Measurements from ENCODE around the gene PCNP.
"Not testable (repeated sequence)": the region's sequence is repeated elsewhere in the genome, so short reads cannot be mapped to it uniquely, and the experiment has no call there.

The PCNP gene

GRCh38 chr3:101567528-101568317 is 6.3 kb upstream of the PCNP start:
- no peak for DNase-seq

GRCh38 chr3:101571028-101571895 is 2.7 kb upstream of the PCNP start:
- DNase-seq: no peak

GRCh38 chr3:101574388-101575112 is 570 bp downstream of the PCNP start:
- DNase-seq: peak; percentile 74

GRCh38 chr3:101577286-101577685 is 3.3 kb downstream of the PCNP start:
- DNase-seq: no peak

- no peak for DNase-seq
Observed at GRCh38 chr3:101588616-101589015, 14.6 kb downstream of the PCNP start.

- no peak for DNase-seq
Observed at GRCh38 chr3:101591071-101591470, 17.1 kb downstream of the PCNP start.

GRCh38 chr3:101602731-101603130 is 28.8 kb downstream of the PCNP start:
- no peak for DNase-seq

- no peak for DNase-seq
Observed at GRCh38 chr3:101603184-101603583, 29.2 kb downstream of the PCNP start.

GRCh38 chr3:101605398-101605797 is 31.4 kb downstream of the PCNP start:
- DNase-seq: not testable (repeated sequence)

- DNase-seq: no peak
Observed at GRCh38 chr3:101611023-101611422, 37.0 kb downstream of the PCNP start.

- not testable (repeated sequence) for DNase-seq
Observed at GRCh38 chr3:101613014-101613413, 39.0 kb downstream of the PCNP start.

GRCh38 chr3:101615525-101615924 is 41.5 kb downstream of the PCNP start:
- DNase-seq: no peak

GRCh38 chr3:101617478-101617877 is 43.5 kb downstream of the PCNP start:
- no peak for DNase-seq

- no peak for DNase-seq
Observed at GRCh38 chr3:101618726-101619125, 44.7 kb downstream of the PCNP start.

GRCh38 chr3:101619734-101620133 is 45.8 kb downstream of the PCNP start:
- no peak for DNase-seq

GRCh38 chr3:101623656-101624055 is 49.7 kb downstream of the PCNP start:
- no peak for DNase-seq

- no peak for DNase-seq
Observed at GRCh38 chr3:101624857-101625256, 50.9 kb downstream of the PCNP start.

- no peak for DNase-seq
Observed at GRCh38 chr3:101625879-101626278, 51.9 kb downstream of the PCNP start.

GRCh38 chr3:101629219-101629618 is 55.2 kb downstream of the PCNP start:
- no peak for DNase-seq

- no peak for DNase-seq
Observed at GRCh38 chr3:101631098-101631796, 57.3 kb downstream of the PCNP start.

- not testable (repeated sequence) for DNase-seq
Observed at GRCh38 chr3:101631959-101632358, 58.0 kb downstream of the PCNP start.

GRCh38 chr3:101632586-101632985 is 58.6 kb downstream of the PCNP start:
- no peak for DNase-seq

GRCh38 chr3:101633186-101633585 is 59.2 kb downstream of the PCNP start:
- no peak for DNase-seq
